T47D (cell line): ENCODE data around the gene TRPV5.

ENCODE experiments used
- DNase-seq, 2 experiments: peaks; one replicate each; pipeline versions ENCODE4 v3.0.0 to v3.0.0-alpha.2; 2011 to 2012; ENCODE audit warnings: low read depth in 1 of 2, low spot score in 1 of 2
- JUND ChIP-seq: IDR thresholded peaks from 2 replicates; pipeline ENCODE4 v1.6.1; 2012; ENCODE audit warnings: low read depth
- in situ Hi-C: cut with HindIII; loops from 2 replicates; pipeline ENCODE4 v1.10.0; 2016; ENCODE audit warnings: low sequenced_read_pairs, low pct_unique_long_range_greater_than_20kb

Gene TRPV5

DNA sequence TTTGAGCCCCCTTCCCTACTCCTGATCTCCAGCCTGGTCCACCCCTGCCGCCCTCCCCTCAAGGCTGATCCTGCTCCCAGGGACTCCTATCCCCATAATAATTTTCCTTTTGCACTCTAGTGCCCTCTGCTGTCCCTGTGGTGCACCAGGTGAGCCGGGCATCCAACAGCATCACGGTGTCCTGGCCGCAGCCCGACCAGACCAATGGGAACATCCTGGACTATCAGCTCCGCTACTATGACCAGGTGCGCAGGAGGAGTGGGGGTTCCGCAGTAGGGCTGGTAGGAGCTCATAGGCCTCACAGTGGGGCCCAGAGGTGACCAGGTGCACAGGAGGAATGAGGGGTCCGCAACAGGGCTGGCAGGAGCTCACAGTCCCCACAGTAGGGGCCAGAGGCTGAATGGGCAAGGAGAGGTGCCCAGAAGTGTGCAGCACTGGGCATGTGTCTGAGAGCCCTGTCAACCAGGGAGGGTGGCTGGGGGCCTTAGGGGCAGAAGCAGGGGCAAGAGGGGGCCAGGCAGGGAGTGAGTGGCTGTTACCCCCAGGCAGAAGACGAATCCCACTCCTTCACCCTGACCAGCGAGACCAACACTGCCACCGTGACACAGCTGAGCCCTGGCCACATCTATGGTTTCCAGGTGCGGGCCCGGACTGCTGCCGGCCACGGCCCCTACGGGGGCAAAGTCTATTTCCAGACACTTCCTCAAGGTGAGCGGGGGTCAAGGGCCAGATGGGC, 67.0 kb downstream of the TRPV5 start:
- in situ Hi-C loops, result no loop called here
- DNase-seq, result peak; percentile 66 to 72
- TF ChIP-seq JUND, result no peak

DNA sequence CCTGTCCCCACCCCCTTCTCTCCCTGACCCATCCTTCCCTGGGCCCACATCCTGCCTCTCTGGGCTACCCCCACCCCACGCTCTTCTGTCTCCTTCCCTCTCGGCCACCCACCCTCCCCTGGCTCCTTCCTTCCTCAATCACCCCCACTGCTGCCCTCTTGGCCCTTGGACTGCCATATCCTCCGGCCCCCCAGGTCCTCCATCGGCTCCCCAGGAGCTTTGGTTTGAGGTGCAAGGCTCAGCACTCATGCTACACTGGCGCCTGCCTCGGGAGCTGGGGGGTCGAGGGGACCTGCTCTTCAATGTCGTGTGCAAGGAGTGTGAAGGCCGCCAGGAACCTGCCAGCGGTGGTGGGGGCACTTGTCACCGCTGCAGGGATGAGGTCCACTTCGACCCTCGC, 67.8 kb downstream of the TRPV5 start:
- in situ Hi-C loops, result no loop called here
- TF ChIP-seq JUND, result no peak
- no peak for DNase-seq

DNA sequence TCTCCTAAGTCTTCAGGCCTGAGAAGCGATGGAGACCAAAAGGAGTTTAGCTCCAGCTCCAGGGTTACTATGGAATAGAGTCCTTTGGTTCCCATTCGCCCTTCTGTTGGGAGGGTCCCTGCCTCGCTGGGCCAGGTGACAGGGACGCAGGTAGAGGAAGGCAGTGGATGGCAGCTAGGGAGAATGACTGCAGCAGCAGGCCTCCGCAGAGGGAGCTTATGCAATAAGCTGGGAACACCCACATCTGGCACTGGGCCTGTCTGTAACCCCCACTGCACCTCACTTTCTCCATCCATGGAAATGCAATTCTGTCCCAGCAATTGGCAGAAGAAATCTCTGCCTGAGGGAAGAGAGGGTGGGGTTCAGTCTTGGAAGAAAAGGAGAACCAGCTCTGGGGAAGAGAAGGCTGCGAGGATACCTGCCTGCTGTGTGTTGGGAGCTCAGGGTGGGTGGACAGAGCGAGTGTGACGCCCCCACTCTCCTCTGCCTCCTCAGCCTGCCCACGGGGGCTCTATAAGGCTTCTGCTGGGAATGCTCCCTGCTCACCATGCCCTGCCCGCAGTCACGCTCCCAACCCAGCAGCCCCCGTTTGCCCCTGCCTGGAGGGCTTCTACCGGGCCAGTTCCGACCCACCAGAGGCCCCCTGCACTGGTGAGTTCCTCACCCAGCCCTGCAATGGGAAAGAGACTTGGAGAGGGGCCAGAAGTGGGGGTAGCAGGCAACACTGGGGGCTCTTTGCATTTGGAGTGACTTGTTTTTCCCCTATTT, 68.4 kb downstream of the TRPV5 start:
- DNase-seq, result no peak
- in situ Hi-C loops, result no loop called here
- no peak for TF ChIP-seq JUND

DNA sequence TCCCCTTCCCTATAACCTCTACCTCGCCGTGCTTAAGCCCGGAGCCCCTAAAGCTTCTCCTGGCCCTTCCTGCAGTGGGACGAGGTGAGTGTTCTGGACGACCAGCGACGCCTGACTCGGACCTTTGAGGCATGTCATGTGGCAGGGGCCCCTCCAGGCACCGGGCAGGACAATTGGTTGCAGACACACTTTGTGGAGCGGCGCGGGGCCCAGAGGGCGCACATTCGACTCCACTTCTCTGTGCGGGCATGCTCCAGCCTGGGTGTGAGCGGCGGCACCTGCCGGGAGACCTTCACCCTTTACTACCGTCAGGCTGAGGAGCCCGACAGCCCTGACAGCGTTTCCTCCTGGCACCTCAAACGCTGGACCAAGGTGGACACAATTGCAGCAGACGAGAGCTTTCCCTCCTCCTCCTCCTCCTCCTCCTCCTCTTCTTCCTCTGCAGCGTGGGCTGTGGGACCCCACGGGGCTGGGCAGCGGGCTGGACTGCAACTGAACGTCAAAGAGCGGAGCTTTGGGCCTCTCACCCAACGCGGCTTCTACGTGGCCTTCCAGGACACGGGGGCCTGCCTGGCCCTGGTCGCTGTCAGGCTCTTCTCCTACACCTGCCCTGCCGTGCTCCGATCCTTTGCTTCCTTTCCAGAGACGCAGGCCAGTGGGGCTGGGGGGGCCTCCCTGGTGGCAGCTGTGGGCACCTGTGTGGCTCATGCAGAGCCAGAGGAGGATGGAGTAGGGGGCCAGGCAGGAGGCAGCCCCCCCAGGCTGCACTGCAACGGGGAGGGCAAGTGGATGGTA, 69.5 kb downstream of the TRPV5 start:
- no peak for DNase-seq
- in situ Hi-C loops, result no loop called here
- no peak for TF ChIP-seq JUND

DNA sequence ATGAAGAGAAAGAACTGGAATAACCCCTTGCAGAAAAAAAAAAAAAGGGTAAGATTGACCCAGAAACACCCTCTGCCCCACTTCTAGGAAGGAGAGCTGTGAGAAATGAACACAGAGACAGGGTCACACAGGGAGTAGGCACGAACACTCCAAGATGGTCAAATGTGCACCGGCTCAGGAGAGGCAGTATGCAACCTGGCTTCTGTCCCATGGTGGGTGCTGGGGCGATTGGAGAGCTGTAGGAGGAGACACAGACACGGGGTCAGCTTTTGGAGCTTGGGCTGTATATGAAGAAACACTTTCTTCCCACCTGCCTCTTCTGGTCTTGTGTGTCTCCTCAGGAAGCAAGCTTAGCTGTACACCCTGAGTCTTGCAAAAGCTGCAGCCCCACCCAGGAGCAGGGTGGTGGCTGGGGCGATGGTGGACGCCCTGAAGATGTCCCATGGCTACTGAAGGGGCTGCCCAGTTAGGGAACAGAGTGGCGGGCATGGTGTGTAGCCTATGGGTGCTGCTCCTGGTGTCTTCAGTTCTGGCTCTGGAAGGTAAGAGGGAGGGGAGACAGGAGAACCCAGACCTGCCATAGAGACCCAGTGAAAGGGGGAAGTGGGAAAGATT, 70.7 kb downstream of the TRPV5 start:
- in situ Hi-C loops, result no loop called here
- TF ChIP-seq JUND, result no peak
- DNase-seq, result no peak

DNA sequence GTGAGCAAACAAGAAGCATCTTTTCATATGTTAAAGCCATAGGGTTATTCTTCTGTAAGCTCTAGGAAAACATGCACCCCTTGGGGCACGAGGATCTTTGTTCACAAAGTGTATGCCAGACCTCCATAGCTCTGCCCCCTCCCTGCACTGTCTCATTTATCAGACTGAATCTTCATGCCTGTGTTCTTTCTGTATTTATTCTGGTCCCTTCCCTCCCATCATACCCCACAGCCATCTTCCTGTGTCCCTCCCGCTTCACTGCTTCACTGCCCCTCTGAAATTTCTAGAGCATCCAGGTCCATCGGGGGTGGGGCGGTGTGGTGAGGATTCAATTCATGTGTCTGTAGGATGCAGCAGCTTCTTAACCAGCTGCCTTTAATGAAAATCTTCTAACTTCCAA, 71.2 kb downstream of the TRPV5 start:
- DNase-seq, result no peak
- in situ Hi-C loops, result no loop called here
- TF ChIP-seq JUND, result no peak

DNA sequence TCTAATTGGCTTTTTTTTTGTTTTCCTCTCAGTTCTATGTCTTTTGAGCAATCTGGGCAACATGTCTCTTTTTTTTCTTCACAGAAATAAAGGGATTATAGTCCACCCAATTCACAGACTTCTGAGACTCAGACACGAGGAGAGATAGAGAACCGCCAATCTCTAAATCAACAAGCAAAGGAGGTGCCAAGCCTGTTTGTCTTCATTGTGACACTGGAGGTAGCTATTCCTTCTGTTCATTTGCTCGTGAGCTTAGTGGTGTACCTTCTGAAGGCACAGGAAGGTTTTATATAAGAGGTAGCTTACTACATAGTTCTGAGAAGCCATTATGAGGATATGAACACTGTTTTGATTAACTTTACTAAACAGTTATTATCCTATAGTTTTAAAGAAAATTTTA, 72.6 kb downstream of the TRPV5 start:
- in situ Hi-C loops, result no loop called here
- TF ChIP-seq JUND, result no peak
- peak; percentile 29 to 69 for DNase-seq

DNA sequence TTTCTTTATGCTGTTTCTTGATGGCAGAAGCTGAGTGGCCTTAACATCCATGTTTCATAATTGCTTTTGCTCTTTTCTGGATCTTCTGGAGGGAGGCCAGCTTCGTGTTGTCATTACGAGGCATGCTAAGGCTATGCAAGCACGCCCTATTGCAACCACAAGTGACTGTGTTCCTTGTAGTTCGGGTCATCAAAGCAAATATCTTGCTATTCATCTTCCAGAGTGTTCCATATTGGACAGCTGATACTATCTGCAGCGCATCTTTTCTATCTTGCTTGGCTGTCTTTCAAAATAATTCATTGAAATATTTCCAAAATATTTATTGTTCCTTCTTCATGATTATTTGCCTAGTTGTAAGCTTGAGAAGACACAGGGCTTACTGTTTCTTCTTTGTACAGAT, 73.7 kb downstream of the TRPV5 start:
- in situ Hi-C loops, result no loop called here
- DNase-seq, result peak in 1 of 2 experiments; percentile 54
- no peak for TF ChIP-seq JUND

DNA sequence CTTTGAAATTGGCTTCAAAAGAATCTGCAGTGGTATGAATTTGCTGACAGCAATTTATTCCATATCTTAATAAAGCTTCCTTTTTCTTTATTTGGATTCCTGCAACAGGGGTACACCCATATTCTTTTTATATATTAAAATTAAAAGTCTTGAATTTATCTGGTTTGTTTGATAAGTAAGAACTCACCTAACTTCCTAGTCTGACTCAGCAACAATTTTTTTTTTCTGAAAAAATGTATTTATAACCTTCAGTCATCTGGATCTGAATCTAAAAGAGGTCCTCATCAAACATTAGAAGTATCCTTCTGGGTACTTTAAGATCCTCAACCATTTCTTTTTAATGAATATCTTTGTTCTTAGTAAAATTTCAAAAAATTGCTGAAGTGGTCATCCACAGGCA, 74.1 kb downstream of the TRPV5 start:
- in situ Hi-C loops, result no loop called here
- DNase-seq, result no peak
- TF ChIP-seq JUND, result no peak
